Left lung (tissue), 10 donors: ENCODE measurements around the gene CDK6. TPM values are rescaled to one million over a fixed set of nuclear protein-coding genes. Genes with fewer than 3 reads are reported as not detected.

ENCODE experiments used
- ATAC-seq: fragments of 200-7000 bp; cut with Tn5 transposase; one replicate; pipeline ENCODE4 v1.9.1; 2020; ENCODE audit warnings: moderate library complexity
- DNase-seq, 4 donors: peaks; one replicate each; pipeline ENCODE4 v3.0.0-alpha.2; 2013 to 2020
- H3K27ac ChIP-seq, 2 donors: fragments of 200-600 bp; sonication (generic) in 1 of 2; one replicate each; pipeline versions ENCODE4 v1.5.0 to v1.8.0; 2020 to 2021
- H3K27me3 ChIP-seq, 2 donors: fragments of 200-600 bp; sonication (generic) in 1 of 2; one replicate each; pipeline versions ENCODE4 v1.5.0 to v1.8.0; 2020 to 2021
- H3K36me3 ChIP-seq, 2 donors: fragments of 200-600 bp; sonication (generic) in 1 of 2; one replicate each; pipeline versions ENCODE4 v1.5.0 to v1.8.0; 2020 to 2021
- H3K4me1 ChIP-seq, 2 donors: fragments of 200-600 bp; one replicate each; pipeline ENCODE4 v1.8.0; 2021
- H3K4me3 ChIP-seq, 2 donors: fragments of 200-600 bp; sonication (generic) in 1 of 2; one replicate each; pipeline versions ENCODE4 v1.5.0 to v1.8.0; 2020 to 2021; ENCODE audit warnings: mild to moderate bottlenecking in 1 of 2
- H3K9me3 ChIP-seq, 2 donors: fragments of 200-600 bp; sonication (generic) in 1 of 2; one replicate each; pipeline versions ENCODE4 v1.5.0 to v1.8.0; 2020 to 2021
- CTCF ChIP-seq, 2 donors: fragments of 200-600 bp; sonication (generic) in 1 of 2; IDR thresholded peaks; one replicate each; pipeline versions ENCODE4 v1.5.0 to v1.8.0; 2021; ENCODE audit warnings: antibody characterized with exemption in 2 of 2
- intact Hi-C, 2 donors: fragments of 100-400 bp; cut with DNase I; formaldehyde crosslinking; loops; one replicate each; pipeline versions ENCODE4 v1.11.2 to v1.14.2; 2022
- polyA plus RNA-seq, 6 donors: library from polyadenylated mRNA; unstranded; fragments of 120-200 nt; gene quantifications; one replicate each; pipeline ENCODE4 v1.2.1, GENCODE V29; 2013; ENCODE audit not compliant: insufficient read length in 6 of 6
- total RNA-seq, 2 donors: library from RNA; stranded (reverse); fragmentation: NEBNext Ultra II Directional; extraction: Animal tissue kit (Norgen Biotek cat#: 25700); gene quantifications; one replicate each; pipeline ENCODE4 v1.2.1, GENCODE V29; 2021
- donor health status: DM: no; HTN: yes; CAD: no.
- donor health status: DM: no; HTN: no; CAD: no.

The CDK6 gene
- total and polyA plus RNA-seq, 8 donors, result 20.3 to 52.2 (median 43.7) TPM

- no peak for ATAC-seq
- intact Hi-C loops, result no loop called here
Measured at GRCh38 chr7:92669616-92670165, 166.7 kb downstream of the CDK6 start.

GRCh38 chr7:92668564-92668963 lies 167.8 kb downstream of the CDK6 start:
- Histone ChIP-seq H3K4me1 (no peaks in the 10 kb centered on the region), H3K27ac (no peak overlapping the region), H3K9me3 (no peaks in the 10 kb centered on the region), H3K27me3 (no peaks in the 10 kb centered on the region), H3K4me3 (no peak overlapping the region), H3K36me3 (no peaks in the 10 kb centered on the region)
- intact Hi-C loops, result no loop called here
- TF ChIP-seq CTCF (IDR thresholded peaks at IDR 0.05), result no peak
- DNase-seq (no peak), ATAC-seq (no peak)

More at GRCh38 chr7:92669616-92670165, 166.7 kb downstream of the CDK6 start:
- Histone ChIP-seq H3K4me3 (no peak overlapping the region), H3K27ac (no peak overlapping the region), H3K9me3 (no peaks in the 10 kb centered on the region), H3K4me1 (no peaks in the 10 kb centered on the region), H3K27me3 (no peaks in the 10 kb centered on the region), H3K36me3 (no peaks in the 10 kb centered on the region)
- DNase-seq, result no peak
- no peak for TF ChIP-seq CTCF (IDR thresholded peaks at IDR 0.05)

- Histone ChIP-seq H3K4me1 (no peaks in the 10 kb centered on the region), H3K9me3 (no peaks in the 10 kb centered on the region), H3K4me3 (no peak overlapping the region), H3K36me3 (no peaks in the 10 kb centered on the region), H3K27ac (no peak overlapping the region), H3K27me3 (no peaks in the 10 kb centered on the region)
- ATAC-seq (no peak), DNase-seq (no peak)
- intact Hi-C loops, result no loop called here
- TF ChIP-seq CTCF (IDR thresholded peaks at IDR 0.05), result no peak
Measured at GRCh38 chr7:92667816-92668535, 168.4 kb downstream of the CDK6 start.

- H3K9me3 ChIP-seq, result no peaks in the 10 kb centered on the region
- intact Hi-C loops, result no loop called here
- no peak for TF ChIP-seq CTCF (IDR thresholded peaks at IDR 0.05)
- no peaks in the 10 kb centered on the region for H3K4me1 ChIP-seq
- H3K27ac ChIP-seq, result no peak overlapping the region
- H3K27me3 ChIP-seq, result no peaks in the 10 kb centered on the region
- H3K4me3 ChIP-seq, result no peak overlapping the region
- ATAC-seq (no peak), DNase-seq (no peak)
- H3K36me3 ChIP-seq, result no peaks in the 10 kb centered on the region
Measured at GRCh38 chr7:92665926-92666325, 170.4 kb downstream of the CDK6 start.

GRCh38 chr7:92661651-92662050 lies 174.7 kb downstream of the CDK6 start:
- ATAC-seq (no peak), DNase-seq (no peak)
- Histone ChIP-seq H3K27me3 (no peaks in the 10 kb centered on the region), H3K9me3 (no peaks in the 10 kb centered on the region), H3K4me3 (no peak overlapping the region), H3K27ac (no peak overlapping the region), H3K4me1 (no peaks in the 10 kb centered on the region), H3K36me3 (no peaks in the 10 kb centered on the region)
- intact Hi-C loops, result no loop called here
- no peak for TF ChIP-seq CTCF (IDR thresholded peaks at IDR 0.05)
